Dedifferentiated amniotic fluid mesenchymal stem cell (primary cell): Measurements from ENCODE around the gene ENAH.

Experiments used
- DNase-seq: peaks from one replicate; pipeline ENCODE4 v3.0.0-alpha.2; 2016; ENCODE audit errors: extremely low spot score

Gene ENAH

GRCh38 chr1:225494789-225495359 lies 158.0 kb downstream of the ENAH start:
- no peak for DNase-seq

- no peak for DNase-seq
Measured at GRCh38 chr1:225493591-225494246, 159.2 kb downstream of the ENAH start.

GRCh38 chr1:225488676-225489075 lies 164.2 kb downstream of the ENAH start:
- DNase-seq = no peak

GRCh38 chr1:225486856-225487255 lies 166.1 kb downstream of the ENAH start:
- DNase-seq = no peak

GRCh38 chr1:225485991-225486530 lies 166.9 kb downstream of the ENAH start:
- DNase-seq = no peak

- no peak for DNase-seq
Measured at GRCh38 chr1:225485226-225485625, 167.7 kb downstream of the ENAH start.

GRCh38 chr1:225484657-225485214 lies 168.2 kb downstream of the ENAH start:
- no peak for DNase-seq

- no peak for DNase-seq
Measured at GRCh38 chr1:225483818-225484656, 168.9 kb downstream of the ENAH start.

GRCh38 chr1:225482421-225482950 lies 170.4 kb downstream of the ENAH start:
- peak; percentile 30 for DNase-seq

GRCh38 chr1:225481738-225482137 lies 171.2 kb downstream of the ENAH start:
- no peak for DNase-seq

- no peak for DNase-seq
Measured at GRCh38 chr1:225480825-225481434, 172.0 kb downstream of the ENAH start.

GRCh38 chr1:225479996-225480720 lies 172.8 kb downstream of the ENAH start:
- no peak for DNase-seq

- DNase-seq = no peak
Measured at GRCh38 chr1:225479341-225479740, 173.6 kb downstream of the ENAH start.

- no peak for DNase-seq
Measured at GRCh38 chr1:225477296-225477911, 175.5 kb downstream of the ENAH start.

GRCh38 chr1:225476538-225476988 lies 176.4 kb downstream of the ENAH start:
- DNase-seq = no peak

GRCh38 chr1:225476100-225476511 lies 176.8 kb downstream of the ENAH start:
- no peak for DNase-seq

GRCh38 chr1:225474986-225475820 lies 177.7 kb downstream of the ENAH start:
- DNase-seq = peak; percentile 45

GRCh38 chr1:225474439-225474985 lies 178.4 kb downstream of the ENAH start:
- DNase-seq = no peak
